Stomach (tissue), 4 donors: ENCODE results near the gene TMEM54.
A peak's percentile ranks its signal among the peaks of the same experiment; 100 is the strongest.

Experiments
- CTCF ChIP-seq, 7 experiments: fragments of 450-650 bp in 4 of 7; fragments of 200-600 bp in 3 of 7; sonication (generic) in 3 of 7; IDR thresholded peaks; one replicate each; pipeline ENCODE4 v1.5.1; 2016 to 2019; ENCODE audit warnings: antibody characterized with exemption in 7 of 7, control low read depth in 2 of 7, mild to moderate bottlenecking in 1 of 7
- POLR2AphosphoS5 ChIP-seq, 3 donors: sonication (generic); formaldehyde crosslinking; IDR thresholded peaks; one replicate each; pipeline ENCODE4 v1.6.1; 2016; ENCODE audit warnings: antibody characterized with exemption in 3 of 3

DNA sequence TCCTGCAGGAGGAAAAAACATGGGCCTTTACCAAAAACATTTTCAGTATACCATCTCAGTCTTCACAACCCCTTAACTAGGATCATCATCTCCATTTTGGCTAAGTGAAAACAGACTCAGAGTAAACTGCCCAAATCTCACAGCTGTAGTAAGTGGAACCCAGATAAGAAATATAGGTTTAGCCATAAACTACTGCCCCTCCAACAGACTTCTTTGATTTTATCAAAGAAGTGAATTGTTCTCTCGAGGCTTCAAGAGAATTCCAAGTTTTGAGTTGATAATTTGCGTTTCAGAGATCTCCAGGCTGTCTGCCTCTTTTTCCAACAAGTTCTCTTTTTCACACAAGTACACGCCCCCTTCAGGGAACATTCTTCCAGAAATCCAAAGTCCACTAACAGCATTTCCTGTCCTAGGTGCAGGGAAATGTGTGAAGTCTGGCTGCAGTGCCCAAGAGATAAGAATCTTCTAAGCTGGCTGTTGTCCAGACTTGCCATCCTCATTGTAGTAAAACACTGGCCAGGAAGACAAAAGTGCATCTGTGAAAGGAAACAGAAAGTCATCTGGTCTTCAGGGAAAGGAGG is 32.6 kb upstream of the TMEM54 start:
- TF ChIP-seq CTCF (IDR thresholded peaks at IDR 0.05) = no peak
- peak in 2 of 3 donors; percentile 29 to 44 for TF ChIP-seq POLR2AphosphoS5 (IDR thresholded peaks at IDR 0.05)
